Measurements from ENCODE around the gene LIN52. TPM values are rescaled to one million over a fixed set of nuclear protein-coding genes. Genes with fewer than 3 reads are reported as not detected.

Gene LIN52, protein sequence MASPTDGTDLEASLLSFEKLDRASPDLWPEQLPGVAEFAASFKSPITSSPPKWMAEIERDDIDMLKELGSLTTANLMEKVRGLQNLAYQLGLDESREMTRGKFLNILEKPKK
- total RNA-seq, result 2.8 and 5.9 TPM in 2 replicates

GRCh38 chr14:74084277-74085046 is at the start of gene LIN52, which contains the start of gene ALDH6A1:
Gene LIN52 (plus strand): TSS chr14:74084956. CDS start chr14:74084975, 19 bp downstream.
Gene ALDH6A1 (minus strand): TSS chr14:74084453. CDS start chr14:74084394, 59 bp downstream.

GRCh38 chr14:74238974-74239847 is 154.5 kb downstream of the LIN52 start, which contains the start of gene VSX2:
Gene VSX2 (plus strand): TSS chr14:74239449. CDS start chr14:74239562, 113 bp downstream.

Small RNAs within 50 kb of the gene (small RNA-seq; reads per million reads assigned to genes)
- gene AC006349.1, result not detected
- gene RN7SL530P, result not detected

Other genes with a start within 250 kb of the LIN52 start
- 3.1 and 3.5 TPM in 2 replicates for gene PTGR2, start 233.1 kb upstream of the LIN52 start, total RNA-seq
- 67.9 and 73.7 TPM in 2 replicates for gene ZNF410, start 198.1 kb upstream of the LIN52 start, total RNA-seq
- gene FAM161B, start 134.9 kb upstream of the LIN52 start, total RNA-seq, result 4.6 and 6.3 TPM in 2 replicates
- gene COQ6, start 134.7 kb upstream of the LIN52 start, total RNA-seq, result 13.7 and 19.3 TPM in 2 replicates
- gene ENTPD5, start 65.7 kb upstream of the LIN52 start, total RNA-seq, result 10.6 and 11.0 TPM in 2 replicates
- 7.6 and 10.6 TPM in 2 replicates for gene BBOF1, start 65.6 kb upstream of the LIN52 start, total RNA-seq
- 16.5 and 17.7 TPM in 2 replicates for gene ALDH6A1, start 503 bp upstream of the LIN52 start, total RNA-seq
- not detected in 2 replicates for gene VSX2, start 154.5 kb downstream of the LIN52 start, total RNA-seq
- 34.1 and 34.2 TPM in 2 replicates for gene ABCD4, start 218.0 kb downstream of the LIN52 start, total RNA-seq

Data from placental epithelial cell (primary cell).